NCI-H146 (cell line): ENCODE data around the gene TCOF1.

Experiments used
- DNase-seq: peaks from one replicate; lab custom pipeline; 2025; lab: John Stamatoyannopoulos, UW

TCOF1 gene, protein sequence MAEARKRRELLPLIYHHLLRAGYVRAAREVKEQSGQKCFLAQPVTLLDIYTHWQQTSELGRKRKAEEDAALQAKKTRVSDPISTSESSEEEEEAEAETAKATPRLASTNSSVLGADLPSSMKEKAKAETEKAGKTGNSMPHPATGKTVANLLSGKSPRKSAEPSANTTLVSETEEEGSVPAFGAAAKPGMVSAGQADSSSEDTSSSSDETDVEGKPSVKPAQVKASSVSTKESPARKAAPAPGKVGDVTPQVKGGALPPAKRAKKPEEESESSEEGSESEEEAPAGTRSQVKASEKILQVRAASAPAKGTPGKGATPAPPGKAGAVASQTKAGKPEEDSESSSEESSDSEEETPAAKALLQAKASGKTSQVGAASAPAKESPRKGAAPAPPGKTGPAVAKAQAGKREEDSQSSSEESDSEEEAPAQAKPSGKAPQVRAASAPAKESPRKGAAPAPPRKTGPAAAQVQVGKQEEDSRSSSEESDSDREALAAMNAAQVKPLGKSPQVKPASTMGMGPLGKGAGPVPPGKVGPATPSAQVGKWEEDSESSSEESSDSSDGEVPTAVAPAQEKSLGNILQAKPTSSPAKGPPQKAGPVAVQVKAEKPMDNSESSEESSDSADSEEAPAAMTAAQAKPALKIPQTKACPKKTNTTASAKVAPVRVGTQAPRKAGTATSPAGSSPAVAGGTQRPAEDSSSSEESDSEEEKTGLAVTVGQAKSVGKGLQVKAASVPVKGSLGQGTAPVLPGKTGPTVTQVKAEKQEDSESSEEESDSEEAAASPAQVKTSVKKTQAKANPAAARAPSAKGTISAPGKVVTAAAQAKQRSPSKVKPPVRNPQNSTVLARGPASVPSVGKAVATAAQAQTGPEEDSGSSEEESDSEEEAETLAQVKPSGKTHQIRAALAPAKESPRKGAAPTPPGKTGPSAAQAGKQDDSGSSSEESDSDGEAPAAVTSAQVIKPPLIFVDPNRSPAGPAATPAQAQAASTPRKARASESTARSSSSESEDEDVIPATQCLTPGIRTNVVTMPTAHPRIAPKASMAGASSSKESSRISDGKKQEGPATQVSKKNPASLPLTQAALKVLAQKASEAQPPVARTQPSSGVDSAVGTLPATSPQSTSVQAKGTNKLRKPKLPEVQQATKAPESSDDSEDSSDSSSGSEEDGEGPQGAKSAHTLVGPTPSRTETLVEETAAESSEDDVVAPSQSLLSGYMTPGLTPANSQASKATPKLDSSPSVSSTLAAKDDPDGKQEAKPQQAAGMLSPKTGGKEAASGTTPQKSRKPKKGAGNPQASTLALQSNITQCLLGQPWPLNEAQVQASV (N-terminal part only)

DNA sequence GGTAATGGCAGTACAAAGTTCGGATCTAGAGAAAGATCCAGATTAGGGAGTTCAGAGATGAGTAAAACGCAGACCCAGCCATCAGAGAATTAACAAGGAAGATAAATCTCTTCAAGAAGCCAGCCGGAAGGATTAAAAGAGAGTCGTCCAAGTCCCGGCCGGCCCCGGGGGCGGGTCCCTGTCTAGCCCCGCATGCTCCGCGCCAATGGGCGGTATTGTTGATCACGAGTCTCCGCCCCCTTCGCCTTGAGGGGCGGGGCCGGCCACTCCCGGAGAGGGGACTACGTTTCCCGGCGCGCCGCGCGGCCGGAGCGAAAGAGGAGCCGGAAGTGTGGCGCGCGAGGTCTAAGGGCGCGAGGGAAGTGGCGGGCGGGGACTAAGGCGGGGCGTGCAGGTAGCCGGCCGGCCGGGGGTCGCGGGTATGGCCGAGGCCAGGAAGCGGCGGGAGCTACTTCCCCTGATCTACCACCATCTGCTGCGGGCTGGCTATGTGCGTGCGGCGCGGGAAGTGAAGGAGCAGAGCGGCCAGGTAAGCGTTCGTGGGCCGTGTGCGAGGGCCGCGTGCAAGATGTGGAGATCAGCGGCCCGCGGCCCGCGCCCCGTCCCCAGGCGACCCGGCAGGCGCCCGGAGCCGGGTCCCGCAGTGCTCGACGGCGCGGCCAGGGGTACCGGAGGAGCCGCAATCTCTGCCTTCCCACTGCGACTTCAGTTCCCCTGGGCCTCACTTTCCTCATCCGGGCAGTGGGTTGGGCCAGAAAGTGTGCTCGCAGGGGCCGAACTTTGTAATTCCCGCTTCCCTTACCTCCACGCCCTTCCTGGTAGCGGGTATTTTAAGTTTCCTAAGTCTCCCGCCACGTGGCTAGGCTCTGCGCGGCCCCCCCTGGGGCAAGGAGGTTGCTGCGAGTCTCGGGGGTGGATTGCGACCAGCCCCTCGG lies at the start of gene TCOF1:
TSS of gene TCOF1 (plus strand) at position 372 of the 935 bp plus-strand sequence. CDS start at position 422, 50 bp downstream.
- peak; percentile 93 for DNase-seq

DNA sequence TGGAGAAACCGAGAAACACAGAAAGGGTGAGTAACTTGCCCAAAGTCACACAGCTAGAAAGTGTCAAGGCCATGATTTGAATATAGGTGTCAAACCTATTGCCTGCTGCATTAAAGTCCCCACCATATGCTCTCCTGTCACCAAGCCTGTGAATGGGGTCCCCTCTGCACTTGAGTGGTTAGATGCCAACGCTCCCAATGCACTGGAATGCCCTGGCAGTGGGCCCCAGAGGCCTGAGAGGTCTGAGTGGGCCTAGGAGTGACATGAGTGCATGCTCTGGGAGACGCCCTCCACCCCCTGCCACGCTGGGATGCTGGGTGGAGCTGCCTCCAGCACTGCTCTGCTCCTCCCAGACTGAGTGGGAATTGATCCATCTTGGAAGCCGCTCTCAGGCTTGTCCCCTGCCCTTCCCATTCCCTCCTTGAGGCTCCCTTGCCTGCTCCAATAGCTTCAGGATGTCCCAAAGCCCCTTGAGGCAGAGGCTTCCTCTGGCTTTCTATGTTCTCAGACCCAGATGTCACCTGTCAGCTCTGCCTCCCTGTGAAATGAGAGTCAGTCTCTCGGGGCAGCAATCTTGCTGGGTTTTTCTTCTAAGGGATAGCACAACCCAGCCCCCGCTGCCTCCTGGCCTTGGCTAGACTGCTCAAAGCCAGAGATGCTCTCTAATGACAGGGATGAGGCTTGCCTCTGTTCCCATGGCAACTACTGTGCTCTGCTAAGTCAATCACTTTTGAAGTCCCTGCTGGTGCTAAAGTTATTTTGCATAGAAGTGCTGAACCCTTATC lies 48.2 kb upstream of the TCOF1 start:
- no peak for DNase-seq

DNA sequence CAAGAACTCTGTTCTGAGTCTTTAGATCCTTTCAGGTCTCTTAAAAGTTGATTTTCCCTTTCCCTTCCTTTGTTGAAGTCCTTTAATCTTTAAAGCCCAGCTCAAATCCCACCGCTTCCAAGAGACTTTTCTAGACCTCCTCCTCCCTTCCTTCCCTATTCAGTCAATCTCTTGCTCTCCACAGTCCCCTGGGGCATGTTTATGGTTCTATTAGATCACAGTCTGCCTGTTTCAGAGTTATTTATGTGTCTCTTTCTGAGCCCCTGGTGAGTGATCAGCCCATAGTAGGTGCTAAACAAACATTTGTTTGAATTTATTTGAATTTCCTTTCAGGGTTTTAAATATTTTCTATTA lies 47.6 kb upstream of the TCOF1 start:
- no peak for DNase-seq

DNA sequence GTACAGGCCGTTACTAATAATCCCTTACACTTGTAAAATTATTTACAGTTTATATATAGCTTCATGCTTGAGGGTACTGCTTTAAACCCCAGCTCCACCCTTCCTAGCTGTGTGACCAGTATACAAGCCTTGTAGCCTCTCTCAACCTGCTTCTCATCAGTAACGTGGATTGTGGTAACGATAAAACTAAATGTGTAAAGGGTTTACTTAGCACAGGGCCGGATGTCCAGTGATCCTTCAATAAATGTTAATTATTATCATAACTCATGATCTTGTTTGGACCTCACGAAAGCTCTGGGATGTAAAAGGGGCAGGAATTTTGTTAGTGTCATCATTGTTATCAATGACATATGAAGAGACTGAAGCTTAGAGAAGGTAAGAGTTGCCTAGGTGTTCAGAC lies 47.3 kb upstream of the TCOF1 start:
- DNase-seq, result no peak

DNA sequence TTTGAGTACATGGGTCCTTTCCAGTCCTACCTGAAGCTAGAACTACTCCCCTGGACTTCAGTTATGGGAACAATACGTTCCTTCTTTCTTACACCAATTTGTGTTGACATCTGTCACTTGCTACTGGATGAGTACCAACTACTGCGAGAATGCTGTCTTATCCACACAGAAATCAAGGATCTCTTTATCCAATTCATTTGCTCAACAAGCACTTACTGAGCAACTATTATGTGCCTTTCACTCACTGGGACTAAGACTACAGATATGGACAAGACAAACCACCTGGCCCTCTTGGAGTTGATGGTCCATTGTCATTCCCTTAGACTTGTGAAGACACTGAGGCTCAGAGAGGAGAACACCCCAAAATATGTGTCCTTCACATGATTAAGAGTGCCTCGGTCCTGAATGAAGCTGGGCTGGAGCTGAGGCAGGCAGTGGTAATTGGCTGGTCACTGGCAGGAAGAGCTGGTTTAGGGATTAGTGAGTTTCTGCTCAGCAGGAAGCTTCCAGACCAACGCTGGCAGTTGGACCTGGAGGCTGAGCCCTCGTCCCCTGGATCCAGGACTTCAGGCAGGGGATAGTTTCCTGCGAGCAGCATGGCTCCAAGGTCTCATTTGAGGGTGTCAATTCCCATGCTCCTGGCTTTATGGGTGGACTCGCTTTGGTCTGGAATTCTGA lies 46.3 kb upstream of the TCOF1 start:
- DNase-seq, result no peak

DNA sequence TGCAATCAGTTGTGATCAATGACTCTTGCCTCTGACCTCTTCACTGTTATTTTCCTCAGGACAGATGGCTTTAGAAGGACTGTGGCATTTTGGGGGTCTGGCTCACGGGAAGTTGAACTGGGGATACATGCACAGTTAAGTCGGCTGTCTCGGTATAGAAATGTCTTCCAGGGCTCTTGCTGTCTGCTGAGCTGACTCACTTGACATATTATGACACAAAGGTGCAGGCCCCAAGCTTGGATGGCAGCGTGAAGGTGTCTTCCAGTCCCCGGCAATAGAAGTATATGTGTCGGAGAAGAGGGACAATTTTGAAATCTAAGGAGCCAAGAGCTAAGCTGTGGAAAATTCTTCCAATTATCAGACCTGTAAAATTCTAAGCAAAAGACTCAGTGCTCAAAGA lies 45.0 kb upstream of the TCOF1 start:
- no peak for DNase-seq

DNA sequence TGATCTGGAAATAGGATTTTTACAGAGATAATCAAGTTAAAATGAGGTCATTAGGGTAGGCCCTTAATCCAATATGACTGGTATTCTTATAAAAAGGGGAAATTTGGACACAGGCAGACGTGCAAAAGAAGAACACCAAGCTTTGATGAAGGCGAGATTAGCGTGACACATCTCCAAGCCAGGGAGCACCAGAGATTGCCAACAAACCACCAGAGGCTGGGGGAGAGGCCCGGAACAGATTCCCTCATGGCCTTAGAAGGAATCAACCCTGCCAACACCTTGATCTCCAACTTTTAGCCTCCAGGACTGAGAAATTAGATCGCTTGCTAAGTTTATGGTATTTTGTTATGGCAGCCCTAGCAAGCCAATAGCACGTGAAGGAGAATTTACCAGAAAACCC lies 44.0 kb upstream of the TCOF1 start:
- DNase-seq, result no peak

DNA sequence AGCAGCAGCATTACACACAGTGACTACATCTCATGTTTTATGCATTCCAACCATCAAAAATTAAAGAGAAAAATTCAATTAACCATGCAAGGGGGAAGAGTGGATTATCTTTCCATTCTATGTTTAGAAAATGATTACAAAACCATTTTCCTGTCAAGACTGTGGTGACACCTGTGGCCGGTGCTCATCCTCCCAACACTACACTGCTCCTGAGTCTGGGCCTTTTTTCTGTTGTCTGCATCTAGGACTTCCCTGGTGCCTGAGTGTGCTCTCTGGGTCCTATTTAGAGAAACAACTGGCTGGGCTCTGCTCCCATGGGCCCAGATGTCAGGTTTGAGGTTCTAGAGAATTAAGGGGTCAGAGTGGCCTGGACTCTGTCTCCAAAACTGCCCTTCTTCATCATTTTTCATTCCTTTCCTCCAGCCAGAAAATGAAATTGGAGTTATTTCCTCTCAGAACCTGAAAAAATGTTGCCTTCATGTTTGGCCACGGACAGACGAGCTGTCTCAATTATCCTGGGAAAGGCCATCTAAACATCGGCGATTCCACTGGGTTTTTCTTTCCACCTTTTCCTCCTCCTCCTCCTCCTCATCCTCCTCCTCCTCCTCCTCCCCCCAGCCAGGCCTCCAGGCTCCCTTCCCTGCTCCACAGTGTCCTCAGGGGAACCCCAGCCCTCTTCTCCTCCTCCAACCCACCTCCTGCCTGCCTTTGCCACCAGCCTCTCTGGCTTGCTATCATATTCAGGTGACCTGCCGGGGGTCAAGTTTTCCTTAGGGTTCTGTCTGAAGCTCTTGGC lies 43.4 kb upstream of the TCOF1 start:
- DNase-seq, result no peak

DNA sequence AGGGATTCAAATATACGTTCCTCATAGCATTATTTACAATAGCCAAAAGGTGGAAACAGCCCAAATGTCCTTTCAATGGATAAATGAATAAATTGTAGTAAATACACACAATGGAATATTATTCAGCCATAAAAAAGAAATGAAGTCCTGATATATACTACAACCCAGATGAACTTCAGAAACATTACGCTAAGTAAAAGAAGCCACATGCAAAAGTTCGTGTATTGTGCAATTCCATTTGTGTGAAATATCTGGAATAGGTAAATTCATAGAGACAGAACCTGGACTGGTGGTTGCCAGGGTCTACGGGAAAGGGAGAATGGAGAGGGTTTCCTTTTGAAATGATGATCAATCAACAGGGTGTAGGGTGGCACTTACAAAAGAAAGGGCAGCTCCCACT lies 42.3 kb upstream of the TCOF1 start:
- DNase-seq, result no peak

DNA sequence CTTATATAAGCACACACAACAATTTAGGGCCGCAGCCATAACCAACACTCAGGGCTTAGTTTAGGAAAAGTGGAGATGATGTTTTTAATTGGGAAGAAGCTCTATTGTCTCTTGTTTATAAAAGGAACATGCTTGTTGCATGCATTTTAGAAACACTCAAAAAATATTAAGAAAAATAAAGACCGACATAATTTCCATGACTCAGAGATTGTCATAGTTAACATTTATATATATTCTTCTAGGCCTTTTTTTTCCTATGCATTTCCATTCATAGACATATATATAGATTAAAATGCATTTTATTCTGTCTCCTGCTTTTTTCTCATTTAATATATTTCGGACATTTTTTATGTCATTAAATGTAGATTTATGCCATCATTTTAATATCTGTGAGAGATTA lies 41.2 kb upstream of the TCOF1 start:
- no peak for DNase-seq

DNA sequence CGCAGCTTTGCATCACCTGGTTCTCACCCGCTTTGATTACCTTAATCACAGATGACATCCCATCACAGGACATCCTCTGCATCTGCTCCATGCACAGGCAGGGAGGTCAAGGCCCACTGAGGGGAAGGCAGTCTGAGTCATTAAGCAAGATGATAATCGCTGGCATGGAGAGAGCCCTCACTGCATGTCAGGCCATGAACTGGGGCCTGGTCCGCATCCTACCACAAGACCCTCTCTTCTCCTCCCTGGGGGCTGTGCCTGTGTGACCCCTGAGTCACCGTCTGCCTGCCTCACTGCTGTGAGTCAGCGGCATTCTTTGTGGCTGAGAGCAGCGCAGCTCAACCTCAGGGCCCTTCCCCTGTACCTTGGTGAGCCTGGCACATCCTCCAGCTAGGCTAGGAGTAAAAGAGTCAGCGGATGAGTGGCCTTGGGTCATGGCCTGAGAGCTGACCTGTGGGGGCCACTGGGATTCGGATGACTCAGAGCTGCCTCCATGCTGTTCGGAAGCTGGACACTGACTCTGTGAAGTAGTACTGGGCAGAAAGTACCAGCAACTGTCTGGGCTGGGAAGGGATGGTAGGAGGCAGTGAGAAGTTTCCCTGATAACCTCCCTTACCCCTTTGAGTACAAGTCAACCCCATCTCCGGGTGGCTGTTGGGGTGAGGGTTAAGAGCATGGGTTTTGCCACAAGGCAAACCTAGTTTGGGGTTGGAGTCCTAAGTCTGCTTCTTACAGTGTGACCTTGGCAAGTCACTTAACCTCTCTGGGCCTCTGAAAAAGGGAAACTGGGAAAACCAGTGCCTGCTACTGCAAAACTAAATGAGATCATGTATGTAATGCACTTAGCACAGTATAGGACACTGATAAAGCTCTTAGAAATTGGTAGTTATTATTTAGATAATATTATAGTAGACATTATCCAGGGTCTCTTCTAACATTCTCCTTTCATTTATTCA lies 40.2 kb upstream of the TCOF1 start:
- no peak for DNase-seq

DNA sequence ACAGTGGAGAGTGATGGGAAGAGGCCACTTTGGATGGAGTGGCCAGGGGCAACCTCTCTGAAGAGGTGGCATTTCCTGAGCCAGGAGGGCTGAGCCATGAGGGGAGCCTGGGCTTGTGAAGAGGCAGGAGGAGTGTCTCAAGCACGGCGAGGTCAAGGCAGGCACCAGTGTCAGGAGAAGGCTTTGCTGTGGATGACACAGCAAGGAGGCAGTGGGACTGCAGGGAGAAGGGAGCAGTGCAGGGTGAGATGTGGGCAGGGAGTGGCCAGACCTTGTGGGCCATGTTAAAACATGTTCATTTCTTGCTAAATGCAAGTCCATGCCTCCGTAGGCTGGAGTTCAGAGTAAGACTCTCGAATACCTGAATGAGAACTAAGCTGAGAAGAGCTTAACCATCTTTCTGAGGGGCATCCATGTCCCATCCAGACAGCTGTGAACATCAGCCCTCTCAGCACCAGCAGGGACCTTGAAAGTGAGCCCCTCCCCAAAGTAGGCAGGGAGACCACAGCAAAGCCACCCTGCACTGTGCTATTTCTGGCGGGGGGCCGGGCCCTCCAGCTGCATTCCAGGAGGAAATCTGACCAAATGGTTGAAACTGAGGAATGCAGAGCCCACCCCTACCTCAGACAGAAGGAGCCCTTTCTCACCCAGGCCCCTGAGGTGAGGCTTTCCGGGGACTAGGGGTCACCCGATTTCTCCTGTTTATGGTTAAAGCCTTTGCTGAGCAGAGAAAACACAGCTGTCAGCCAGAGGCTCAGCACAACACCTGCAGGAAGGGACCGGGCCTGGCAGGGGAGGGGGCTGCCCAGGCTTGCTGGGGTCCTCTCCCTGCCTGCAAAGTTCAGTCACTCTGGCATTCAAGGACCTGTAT lies 38.6 kb upstream of the TCOF1 start:
- no peak for DNase-seq

DNA sequence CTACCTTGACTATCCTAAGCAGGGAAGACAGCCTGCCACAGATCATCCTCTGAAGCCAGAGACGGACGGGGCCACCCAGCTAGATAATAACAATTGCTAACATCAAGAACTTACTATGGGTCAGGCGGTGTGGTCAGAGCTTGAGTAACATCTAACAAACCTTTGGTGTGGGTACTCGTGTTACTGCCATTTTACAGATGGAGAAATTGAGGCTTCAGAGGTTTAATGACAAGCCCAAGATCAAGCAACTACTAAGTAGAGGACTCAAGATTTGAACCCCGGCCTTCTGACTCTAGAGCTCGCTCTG lies 38.1 kb upstream of the TCOF1 start:
- no peak for DNase-seq

DNA sequence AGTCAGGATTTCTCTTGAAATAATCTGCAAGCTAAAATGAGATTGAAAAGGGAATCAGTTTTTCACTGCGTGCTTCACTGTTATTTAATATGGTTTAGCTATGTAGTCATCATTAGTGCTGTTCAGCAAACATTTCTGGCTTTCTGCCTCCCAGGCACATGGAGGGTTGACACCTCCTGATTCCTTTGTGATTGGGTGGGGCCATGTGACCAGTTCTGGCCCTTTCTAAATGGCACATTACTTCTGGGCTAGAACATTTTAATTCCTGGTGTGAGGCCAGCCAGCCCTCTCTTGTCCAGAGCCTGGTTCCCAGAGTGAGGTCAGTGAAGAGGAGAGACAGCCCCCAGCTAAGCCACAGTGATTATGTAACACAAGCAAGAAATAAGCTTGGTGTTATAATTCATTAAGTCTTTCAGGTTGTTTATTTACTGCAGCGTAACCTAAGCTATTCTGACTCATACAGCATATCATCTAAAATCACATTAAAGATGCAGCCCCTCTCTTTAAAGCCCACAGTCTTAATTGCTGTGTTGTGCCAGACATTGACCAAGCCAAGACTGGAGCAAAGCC lies 37.4 kb upstream of the TCOF1 start:
- DNase-seq, result no peak

DNA sequence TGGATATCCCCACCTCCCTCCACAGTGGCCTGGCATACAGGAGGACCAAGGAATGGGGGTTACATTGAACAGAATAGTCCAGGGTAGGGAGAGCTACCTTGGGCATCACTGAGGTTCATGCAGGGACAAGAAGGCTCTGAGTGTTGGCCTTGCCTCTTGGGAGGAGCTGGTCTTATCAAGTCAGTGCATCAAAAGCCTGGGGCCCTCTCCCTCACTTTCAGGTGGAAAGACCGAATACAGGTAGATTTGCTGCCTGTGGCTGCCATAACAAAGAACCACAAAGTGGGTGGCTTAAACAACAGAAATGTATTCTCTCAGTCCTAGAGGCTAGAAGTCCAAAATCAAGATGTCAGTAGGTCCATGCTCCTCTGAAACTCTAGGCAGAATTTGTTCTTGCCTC lies 36.3 kb upstream of the TCOF1 start:
- DNase-seq, result no peak

DNA sequence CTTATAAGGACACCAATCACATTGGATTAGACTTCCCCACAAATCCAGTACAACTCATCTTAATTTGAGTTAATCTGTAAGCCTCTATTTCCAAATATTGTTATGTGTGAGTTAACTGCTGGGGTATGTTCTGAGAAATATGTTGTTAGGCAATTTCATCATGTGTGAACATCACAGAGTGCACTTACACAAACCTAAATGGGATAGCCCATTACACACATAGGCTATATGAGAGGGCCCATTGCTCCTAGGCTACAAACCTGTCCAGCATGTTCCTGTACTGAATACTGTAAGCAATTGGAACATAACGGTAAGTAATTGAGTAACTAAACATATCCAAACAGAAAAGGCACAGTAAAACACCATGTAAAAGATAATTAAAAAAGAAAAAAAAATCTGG lies 35.7 kb upstream of the TCOF1 start:
- no peak for DNase-seq

DNA sequence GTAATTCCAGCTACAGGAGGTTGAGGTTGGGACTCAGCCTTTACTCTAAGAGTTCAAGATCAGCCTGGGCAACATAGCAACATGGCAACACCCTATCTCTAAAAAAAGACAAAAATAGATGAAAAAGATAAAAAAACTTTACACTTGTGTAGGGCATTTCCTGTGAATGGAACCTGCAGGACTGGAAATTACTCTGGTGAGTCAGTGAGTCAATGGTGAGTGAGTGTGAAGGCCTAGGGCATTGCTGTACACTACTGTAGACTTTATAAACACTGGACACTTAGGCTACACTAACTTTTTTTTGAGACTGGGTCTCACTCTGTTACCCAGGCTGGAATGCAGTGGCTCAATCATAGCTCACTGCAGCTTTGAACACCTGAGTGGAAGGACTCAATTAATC lies 35.3 kb upstream of the TCOF1 start:
- no peak for DNase-seq
